IPS DF 4.7 (cell line): Measurements from ENCODE around the gene CGB1.
"Not testable (repeated sequence)": the region's sequence is repeated elsewhere in the genome, so short reads cannot be mapped to it uniquely, and the experiment has no call there.

Source experiments
- DNase-seq: peaks from one replicate; pipeline ENCODE4 v3.0.0-alpha.2; 2013; ENCODE audit warnings: low spot score; ENCODE audit errors: extremely low read depth

CGB1 gene

DNA sequence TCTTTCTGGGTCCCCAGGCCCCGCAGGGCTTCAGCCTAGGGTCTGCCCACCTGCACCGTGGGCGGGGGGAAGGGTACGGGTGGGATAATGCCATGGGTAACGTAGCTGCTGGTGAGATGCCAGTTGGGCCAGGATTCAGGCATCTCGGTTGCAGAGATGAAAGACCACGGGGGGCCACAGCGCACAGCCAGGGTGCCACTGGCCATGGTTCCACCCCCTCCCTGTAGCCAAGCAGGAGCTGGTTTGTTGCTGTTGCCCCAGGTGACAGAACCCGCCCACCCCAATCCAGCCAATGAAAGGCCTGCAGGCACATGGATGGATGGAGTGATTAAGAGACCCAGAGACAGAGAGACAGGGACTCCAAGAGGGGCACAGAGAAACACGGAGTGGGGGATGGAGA is 21.9 kb upstream of the CGB1 start:
- DNase-seq = no peak

DNA sequence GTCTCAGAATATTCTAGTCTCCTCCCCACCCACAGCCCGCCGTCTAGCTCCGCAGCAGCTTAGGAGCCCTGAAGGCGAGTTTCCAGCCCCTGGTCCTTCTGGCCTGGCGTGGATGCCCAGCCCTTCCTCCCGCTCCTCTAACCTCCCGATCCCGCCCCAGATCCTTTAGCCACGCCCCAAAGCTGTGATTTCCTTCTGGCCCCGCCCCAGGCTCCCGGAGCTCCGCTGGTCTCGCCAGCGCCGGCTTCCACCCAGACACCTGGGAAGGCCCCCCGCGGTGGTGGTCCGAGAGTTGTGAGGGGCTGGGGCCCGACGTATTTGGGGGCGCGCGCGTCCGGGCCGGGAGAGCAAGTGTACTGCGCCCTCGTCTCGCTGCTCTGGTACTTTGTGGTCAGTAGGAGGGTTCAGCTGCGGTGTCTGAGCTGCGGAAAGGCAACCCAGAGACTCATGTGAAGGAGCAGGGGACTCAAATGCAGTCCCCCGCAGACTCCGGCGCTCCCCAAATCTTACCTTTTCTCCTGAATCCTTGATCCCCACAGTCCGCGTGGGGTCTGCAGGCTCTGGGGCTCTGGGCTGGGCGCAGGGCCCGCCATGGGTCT is 21.0 kb upstream of the CGB1 start, which contains the start of gene CGB7:
CGB7 (minus strand) TSS at position 114 of the 599 bp plus-strand sequence. CDS start 2,374 bp downstream, outside the sequence.
- no peak for DNase-seq

- not testable (repeated sequence) for DNase-seq
Measured at GRCh38 chr19:49056902-49057596, 20.4 kb upstream of the CGB1 start.

DNA sequence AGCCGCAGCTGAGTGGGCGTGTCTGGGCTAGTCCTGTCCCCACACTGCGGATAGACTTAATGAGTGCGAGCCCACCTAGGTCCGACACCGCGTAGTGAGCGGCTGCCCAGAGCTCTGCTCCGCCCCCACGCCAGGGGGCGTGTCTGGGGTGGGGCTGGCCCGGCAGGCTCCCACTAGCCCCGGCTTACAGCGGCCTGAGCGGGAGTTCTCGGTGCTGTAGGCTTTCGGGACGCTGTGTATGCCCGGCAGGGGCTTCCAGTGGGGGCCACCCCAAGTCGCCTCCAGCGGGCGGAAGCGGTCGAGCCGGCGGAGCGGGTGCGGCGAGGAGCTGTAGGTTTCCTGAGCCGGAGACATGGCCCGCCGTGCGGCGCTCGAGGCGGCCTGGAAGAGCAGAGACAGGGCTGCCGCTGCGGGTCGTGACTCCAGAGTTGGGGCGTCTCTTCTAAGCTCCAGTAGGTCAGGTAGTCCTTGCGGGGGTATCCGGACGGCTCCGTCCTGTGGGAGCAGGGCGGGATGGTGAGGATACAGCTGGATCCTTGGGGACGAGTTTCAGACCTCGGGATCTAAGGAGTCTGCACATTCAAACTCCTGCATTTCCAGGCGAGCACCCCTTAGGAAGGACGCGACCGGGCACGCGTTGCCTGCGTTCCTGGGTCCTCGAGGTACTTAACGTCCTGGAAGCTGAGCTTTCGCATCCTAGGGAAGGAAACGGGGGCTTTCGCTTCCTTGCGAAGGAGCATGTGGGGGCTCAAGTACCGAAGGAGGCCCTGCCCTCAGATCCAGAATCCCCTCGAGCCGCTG is 19.6 kb upstream of the CGB1 start:
- no peak for DNase-seq

GRCh38 chr19:49050376-49051033 is 13.8 kb upstream of the CGB1 start:
- not testable (repeated sequence) for DNase-seq

GRCh38 chr19:49049834-49050233 is 13.1 kb upstream of the CGB1 start:
- DNase-seq = not testable (repeated sequence)

DNA sequence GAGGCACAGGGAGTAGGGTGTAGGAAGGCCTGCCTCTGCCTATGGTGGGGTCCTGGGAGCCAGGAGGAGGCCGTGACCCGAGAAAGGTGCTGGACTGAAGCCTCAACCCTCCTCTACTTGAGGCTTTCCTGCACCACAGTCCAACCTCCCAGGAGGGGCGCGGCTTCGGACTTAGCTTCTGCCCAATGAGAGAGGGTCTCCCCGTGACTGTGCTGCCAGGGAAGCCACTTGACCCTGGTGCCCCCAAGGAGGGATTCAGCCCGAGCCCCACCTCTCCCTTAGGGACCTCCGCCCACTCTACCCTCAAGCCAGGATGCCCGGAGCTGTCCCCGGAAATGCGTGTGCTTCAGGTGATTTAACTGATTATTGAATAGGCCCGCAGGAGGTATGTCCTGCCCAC is 12.3 kb upstream of the CGB1 start, which contains the start of gene CGB8:
CGB8 (minus strand) TSS at position 101 of the 400 bp plus-strand sequence. CDS start 372 bp downstream, outside the sequence.
- not testable (repeated sequence) for DNase-seq

GRCh38 chr19:49043548-49043947 is 6.9 kb upstream of the CGB1 start, which contains the start of gene CGB5:
CGB5 (plus strand) TSS chr19:49043848; CDS start chr19:49044210, 362 bp downstream.
- not testable (repeated sequence) for DNase-seq

- DNase-seq = not testable (repeated sequence)
Measured at GRCh38 chr19:49042666-49043065, 6.0 kb upstream of the CGB1 start.

DNA sequence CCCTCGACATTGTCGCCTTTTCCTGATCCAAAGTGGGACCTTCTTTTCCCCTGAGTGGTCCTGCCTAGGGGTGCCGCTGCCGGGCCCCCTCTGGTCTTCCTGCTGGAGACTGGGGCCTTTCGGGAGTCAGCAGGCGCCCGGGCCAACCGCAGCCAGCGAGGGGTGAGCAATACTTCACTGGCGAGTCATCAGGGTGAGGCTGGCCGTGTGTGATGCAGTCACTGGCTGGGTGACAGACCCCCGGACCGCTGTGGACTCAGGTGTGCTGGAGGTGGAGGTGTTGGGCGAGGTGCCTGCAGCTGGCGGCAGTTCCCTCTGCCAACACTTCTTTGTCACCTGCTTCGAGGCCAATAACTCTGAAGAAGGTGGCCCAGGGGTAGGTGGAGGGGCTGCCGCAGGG is 5.5 kb upstream of the CGB1 start:
- no peak for DNase-seq

DNA sequence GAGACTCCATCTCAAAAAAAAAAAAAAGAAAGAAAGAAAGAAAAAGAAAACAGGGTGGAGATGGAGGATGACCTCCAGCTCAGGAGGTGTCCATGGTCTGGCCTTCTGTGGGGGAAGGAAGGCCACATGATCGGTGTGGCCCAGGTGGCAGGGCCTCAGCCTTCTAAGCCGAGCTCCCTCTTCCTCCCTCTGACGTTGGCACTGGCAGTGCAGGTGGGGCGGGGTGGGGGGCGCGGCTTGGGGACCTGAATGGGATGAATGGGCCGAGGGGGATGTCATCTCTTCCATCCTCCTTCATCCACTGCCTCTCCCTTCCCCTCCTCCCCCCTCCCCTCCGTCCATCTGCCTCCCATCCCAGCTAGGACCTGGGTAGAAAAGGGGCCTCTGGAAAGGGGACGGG is 3.0 kb upstream of the CGB1 start:
- not testable (repeated sequence) for DNase-seq

- not testable (repeated sequence) for DNase-seq
Measured at GRCh38 chr19:49038557-49039276, 2.0 kb upstream of the CGB1 start.

DNA sequence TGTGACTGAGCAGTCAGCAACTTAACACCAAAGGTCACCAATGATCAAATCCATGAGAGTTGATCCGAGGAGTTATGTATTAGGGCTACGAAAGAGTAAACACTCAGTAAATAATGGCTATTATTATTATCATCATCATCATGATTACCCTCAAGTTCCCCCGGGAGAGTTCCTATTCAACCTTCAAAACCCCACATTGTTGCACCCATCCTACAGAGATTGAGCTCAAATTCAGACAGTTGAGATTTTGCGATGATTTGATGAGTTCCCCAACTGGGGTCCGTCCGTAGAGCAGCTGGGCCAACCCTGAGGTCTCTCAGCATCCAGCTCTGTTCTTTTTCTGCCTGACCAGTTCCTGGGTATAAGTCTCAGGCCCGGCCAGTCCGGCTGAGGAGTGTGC is 1.4 kb upstream of the CGB1 start:
- DNase-seq = not testable (repeated sequence)

- DNase-seq = not testable (repeated sequence)
Measured at GRCh38 chr19:49031642-49032301, 4.9 kb downstream of the CGB1 start, which contains the start of gene CGB2. CGB2 (plus strand) TSS chr19:49031890; CDS start chr19:49032096, 206 bp downstream.

DNA sequence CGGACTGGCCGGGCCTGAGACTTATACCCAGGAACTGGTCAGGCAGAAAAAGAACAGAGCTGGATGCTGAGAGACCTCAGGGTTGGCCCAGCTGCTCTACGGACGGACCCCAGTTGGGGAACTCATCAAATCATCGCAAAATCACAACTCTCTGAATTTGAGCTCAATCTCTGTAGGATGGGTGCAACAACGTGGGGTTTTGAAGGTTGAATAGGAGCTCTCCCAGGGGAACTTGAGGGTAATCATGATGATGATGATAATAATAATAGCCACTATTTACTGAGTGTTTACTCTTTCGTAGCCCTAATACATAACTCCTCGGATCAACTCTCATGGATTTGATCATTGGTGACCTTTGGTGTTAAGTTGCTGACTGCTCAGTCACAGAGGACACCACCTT is 6.4 kb downstream of the CGB1 start:
- DNase-seq = not testable (repeated sequence)

GRCh38 chr19:49029749-49030148 is 6.9 kb downstream of the CGB1 start:
- not testable (repeated sequence) for DNase-seq

- DNase-seq = not testable (repeated sequence)
Measured at GRCh38 chr19:49028686-49029085, 8.0 kb downstream of the CGB1 start.

- DNase-seq = not testable (repeated sequence)
Measured at GRCh38 chr19:49025599-49025998, 11.1 kb downstream of the CGB1 start.

GRCh38 chr19:49025088-49025487 is 11.6 kb downstream of the CGB1 start:
- not testable (repeated sequence) for DNase-seq

DNA sequence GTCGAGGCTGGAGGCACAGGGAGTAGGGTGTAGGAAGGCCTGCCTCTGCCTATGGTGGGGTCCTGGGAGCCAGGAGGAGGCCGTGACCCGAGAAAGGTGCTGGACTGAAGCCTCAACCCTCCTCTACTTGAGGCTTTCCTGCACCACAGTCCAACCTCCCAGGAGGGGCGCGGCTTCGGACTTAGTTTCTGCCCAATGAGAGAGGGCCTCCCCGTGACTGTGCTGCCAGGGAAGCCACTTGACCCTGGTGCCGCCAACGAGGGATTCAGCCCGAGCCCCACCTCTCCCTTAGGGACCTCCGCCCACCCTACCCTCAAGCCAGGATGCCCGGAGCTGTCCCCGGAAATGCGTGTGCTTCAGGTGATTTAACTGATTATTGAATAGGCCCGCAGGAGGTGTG is 12.5 kb downstream of the CGB1 start, which contains the start of gene CGB3:
CGB3 (minus strand) TSS at position 101 of the 400 bp plus-strand sequence. CDS start 362 bp downstream, outside the sequence.
- not testable (repeated sequence) for DNase-seq
